Measurements from ENCODE around the gene GAB4. TPM values are rescaled to one million over a fixed set of nuclear protein-coding genes. Genes with fewer than 3 reads are reported as not detected.
A peak's percentile ranks its signal among the peaks of the same experiment; 100 is the strongest.
"Not testable (repeated sequence)": the region's sequence is repeated elsewhere in the genome, so short reads cannot be mapped to it uniquely, and the experiment has no call there.

GAB4 gene
- not detected in 2 replicates for total RNA-seq (2014; rRNA removed; shearing (Covaris generic))
- polyA plus RNA-seq (2015; cell fraction: cytosol; rRNA removed), result not detected in 2 replicates
- not detected in 2 replicates for polyA plus RNA-seq (2015; cell fraction: nucleus; rRNA removed)

- no peak for DNase-seq (ENCODE audit: low read depth, low spot score)
- in situ Hi-C loops (cut with HindIII; ENCODE audit: low pct_unique_long_range_greater_than_20kb, low sequenced_read_pairs), result no loop called here
Measured at GRCh38 chr22:17007852-17008731, at the start of gene GAB4. TSS of gene GAB4 (minus strand) at chr22:17008222. CDS start at chr22:17008114, 108 bp downstream.

GRCh38 chr22:17056807-17057206 lies 48.8 kb upstream of the GAB4 start:
- DNase-seq (ENCODE audit: low read depth, low spot score), result no peak
- in situ Hi-C loops (cut with HindIII; ENCODE audit: low pct_unique_long_range_greater_than_20kb, low sequenced_read_pairs), result no loop called here

- DNase-seq (ENCODE audit: low read depth, low spot score), result no peak
- in situ Hi-C loops (cut with HindIII; ENCODE audit: low pct_unique_long_range_greater_than_20kb, low sequenced_read_pairs), result no loop called here
Measured at GRCh38 chr22:17056058-17056457, 48.0 kb upstream of the GAB4 start.

GRCh38 chr22:17047656-17048055 lies 39.6 kb upstream of the GAB4 start:
- in situ Hi-C loops (cut with HindIII; ENCODE audit: low pct_unique_long_range_greater_than_20kb, low sequenced_read_pairs), result no loop called here
- no peak for DNase-seq (ENCODE audit: low read depth, low spot score)

- DNase-seq (ENCODE audit: low read depth, low spot score), result no peak
- in situ Hi-C loops (cut with HindIII; ENCODE audit: low pct_unique_long_range_greater_than_20kb, low sequenced_read_pairs), result no loop called here
Measured at GRCh38 chr22:17046566-17047348, 38.7 kb upstream of the GAB4 start.

DNA sequence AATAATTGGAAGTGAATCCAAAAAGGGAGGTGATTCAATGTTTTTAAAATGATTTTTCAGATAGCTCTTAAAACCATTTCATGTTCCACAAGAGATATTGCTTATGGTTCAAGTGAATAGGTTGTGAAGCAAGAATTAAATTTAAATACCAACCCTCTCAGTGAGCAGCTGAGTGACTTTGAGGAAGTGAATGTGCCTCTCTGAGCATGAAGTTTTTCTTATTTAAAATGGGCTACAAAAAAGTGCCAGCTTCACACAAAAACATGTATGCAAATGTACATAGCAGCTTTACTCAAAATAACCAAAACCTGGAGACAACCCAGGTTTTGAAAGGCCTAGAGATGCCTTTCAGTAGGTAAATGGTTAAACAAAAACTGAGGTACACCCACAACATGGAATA lies 35.5 kb upstream of the GAB4 start:
- in situ Hi-C loops (cut with HindIII; ENCODE audit: low pct_unique_long_range_greater_than_20kb, low sequenced_read_pairs), result no loop called here
- no peak for DNase-seq (ENCODE audit: low read depth, low spot score)

DNA sequence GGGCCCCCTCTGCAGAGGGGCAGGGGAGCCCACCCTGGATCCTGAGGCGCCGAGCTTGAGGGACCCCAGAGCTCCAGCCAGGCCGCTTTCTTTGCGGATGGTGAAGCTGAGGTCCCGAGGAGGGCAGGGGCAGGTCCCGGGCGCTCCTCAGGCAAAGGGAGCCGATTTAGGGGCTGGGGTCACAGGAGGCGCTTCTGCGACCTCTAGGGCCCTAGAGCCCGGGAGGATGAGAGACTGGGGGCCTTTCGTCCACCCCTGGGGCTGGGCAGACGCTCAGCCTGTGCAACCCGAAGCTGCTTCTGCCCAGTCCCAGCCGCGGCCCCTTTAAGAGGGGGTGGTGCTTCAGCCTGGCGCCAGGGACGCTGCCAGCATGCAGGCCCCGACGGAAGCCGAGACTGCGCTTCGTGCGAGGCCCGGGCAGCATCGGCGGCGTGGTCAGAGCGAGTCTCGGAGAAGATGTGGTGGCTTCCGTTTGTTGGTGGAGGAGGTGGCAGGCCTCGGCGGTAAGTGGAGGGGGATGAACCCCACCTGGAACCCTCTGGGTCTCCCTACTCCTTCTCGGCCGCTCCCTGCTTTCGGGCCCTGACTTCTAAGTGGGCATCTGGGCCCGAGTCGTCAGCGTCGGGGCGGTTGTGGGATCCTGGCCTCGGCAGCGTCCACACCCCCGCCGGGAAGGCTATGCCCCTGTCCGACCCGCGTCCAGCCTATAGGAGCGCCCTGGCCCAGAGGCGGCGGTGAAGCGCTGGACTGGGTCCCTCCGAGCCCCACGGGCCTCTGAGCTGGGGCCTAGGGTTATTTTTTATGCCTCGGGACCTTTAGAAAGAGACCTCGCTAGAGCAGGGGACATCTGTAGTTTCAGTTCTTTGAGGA lies 29.1 kb upstream of the GAB4 start:
- in situ Hi-C loops (cut with HindIII; ENCODE audit: low pct_unique_long_range_greater_than_20kb, low sequenced_read_pairs), result not testable (repeated sequence)
- peak; percentile 49 for DNase-seq (ENCODE audit: low read depth, low spot score)

DNA sequence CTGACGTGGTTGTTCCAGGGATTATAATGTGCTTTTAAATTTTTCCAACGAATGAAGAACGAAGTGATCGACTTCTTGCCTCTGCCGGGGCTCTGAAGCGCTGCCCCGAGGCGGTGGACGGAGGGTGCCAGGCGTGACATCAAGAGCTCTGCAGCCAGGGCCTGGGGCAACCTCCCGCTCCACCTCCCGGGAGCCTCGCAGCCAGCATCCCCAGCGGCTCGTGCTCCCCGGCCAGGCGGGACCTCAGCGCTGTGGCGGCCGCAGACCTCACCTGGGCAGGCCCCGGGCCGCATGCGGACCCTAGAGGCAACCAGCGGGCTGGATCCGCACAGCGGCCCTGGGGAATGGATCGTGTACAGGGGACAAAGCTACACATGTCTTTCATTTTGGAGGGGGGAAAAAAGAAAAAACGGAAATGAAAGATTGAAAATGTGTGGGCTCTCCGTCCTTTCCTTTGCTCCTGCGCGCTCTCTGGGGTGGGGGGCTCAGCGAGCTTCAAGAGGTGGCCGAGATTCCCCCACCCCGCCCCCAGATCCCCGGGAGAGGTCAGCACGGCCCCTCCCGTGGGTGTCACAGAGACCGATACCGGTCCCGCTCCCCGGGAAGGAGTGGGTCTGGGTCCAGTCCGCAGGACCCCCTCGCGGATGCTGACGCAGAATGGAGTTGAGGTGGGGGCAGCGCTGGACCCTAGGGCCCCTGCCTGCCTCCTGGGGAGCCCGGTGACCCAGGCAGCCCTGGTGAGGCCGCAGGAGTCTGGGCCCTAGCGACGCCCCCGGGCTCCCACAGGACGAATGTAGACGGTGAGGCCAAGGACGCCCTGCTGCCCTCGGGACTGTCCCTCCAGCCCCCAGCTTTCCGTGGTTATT lies 28.2 kb upstream of the GAB4 start:
- DNase-seq (ENCODE audit: low read depth, low spot score), result peak; percentile 42
- in situ Hi-C loops (cut with HindIII; ENCODE audit: low pct_unique_long_range_greater_than_20kb, low sequenced_read_pairs), result not testable (repeated sequence)

DNA sequence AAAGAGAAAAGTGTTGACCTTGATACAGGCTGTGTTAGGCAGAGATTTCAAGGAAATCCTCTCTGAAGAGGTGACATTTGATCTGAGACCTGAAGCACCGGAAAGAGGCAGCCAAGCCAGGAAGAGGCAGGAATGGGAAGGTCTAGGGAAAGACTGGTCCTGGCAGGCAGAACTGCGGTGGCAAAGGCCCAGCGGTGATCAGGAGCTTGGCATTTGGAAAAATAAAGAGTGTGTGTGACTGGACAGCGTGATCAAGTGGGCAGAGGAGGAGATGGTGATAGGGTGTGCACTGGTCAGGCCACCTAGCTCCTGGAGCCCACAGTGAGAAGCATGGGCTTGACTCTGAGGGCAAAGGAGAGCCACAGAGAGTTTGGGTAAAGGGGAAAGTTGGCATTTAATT lies 27.2 kb upstream of the GAB4 start:
- in situ Hi-C loops (cut with HindIII; ENCODE audit: low pct_unique_long_range_greater_than_20kb, low sequenced_read_pairs), result no loop called here
- DNase-seq (ENCODE audit: low read depth, low spot score), result peak; percentile 92

DNA sequence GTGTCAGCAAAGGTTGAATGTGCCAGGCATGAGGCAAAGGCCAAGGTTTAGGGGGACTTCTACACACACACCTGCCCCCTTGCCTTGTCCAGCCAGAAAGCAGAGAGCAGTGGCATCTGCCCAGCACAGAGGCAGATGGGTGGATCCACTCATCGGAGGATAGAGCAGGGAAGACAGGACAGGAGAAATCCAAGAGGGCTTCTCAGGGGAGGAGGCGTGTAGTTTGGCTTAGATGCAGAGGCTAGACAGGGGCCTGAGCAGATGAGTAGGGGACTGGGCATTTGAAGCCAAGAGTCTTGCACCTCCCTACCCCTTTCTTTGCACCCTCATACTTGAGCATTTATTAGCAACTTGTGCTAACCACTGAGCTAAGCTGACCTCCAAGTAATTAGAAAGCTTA lies 26.5 kb upstream of the GAB4 start:
- DNase-seq (ENCODE audit: low read depth, low spot score); in situ Hi-C loops (cut with HindIII; ENCODE audit: low pct_unique_long_range_greater_than_20kb, low sequenced_read_pairs): not testable (repeated sequence)

DNA sequence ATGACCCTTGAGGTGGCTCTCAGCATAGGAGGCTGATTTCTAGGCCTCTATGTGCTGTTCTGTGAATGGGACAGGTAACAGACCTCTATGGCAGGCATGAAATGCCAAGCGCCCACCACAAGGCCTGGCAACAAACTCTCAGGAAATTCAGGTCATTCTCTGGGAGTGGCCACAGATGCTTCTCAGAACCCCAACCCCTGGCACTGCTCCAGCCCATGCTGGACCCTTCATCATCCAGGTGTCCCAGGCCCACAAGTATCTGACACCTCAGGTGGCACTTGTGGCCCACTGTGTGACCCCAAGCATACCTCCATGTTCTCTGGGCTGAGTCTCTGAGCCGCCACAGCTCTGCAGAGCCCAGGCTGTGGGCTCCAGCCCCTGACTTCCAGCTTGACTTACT lies 24.3 kb upstream of the GAB4 start:
- DNase-seq (ENCODE audit: low read depth, low spot score); in situ Hi-C loops (cut with HindIII; ENCODE audit: low pct_unique_long_range_greater_than_20kb, low sequenced_read_pairs): not testable (repeated sequence)

DNA sequence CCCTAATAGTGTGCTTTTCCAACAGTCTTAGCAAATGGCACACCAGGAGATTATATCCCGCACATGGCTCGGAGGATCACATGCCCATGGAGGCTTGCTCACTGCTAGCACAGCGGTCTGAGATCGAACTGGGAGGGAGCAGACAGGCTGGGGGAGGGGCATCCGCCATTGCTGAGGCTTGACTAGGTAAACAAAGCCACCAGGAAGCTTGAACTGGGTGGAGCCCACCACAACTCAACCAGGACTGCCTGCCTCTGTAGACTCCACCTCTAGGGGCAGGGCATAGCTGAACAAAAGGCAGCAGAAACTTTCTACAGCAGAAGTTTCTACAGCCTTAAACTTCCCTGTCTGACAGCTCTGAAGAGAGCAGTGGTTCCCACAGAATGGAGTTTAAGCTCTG lies 16.4 kb upstream of the GAB4 start:
- in situ Hi-C loops (cut with HindIII; ENCODE audit: low pct_unique_long_range_greater_than_20kb, low sequenced_read_pairs); DNase-seq (ENCODE audit: low read depth, low spot score): not testable (repeated sequence)

DNA sequence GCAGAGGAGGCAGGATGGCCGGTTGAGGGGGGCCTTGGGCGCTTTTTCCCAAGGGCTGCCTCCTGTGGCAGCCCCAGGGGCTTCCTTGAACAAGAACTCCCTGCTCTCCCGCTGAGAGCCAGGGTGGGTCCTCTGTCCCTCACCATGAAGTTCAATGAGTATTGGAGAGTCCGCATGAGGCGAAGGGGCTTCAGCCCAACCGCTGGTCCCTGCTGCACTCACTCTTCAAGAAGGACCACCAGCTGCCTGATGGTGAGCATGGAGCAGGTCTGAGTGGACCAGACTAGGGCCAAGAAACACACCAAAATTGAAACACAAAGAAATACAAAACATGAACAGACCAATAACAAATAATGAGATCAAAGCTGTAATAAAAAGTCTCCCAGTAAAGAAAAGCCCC lies 7.5 kb upstream of the GAB4 start:
- in situ Hi-C loops (cut with HindIII; ENCODE audit: low pct_unique_long_range_greater_than_20kb, low sequenced_read_pairs); DNase-seq (ENCODE audit: low read depth, low spot score): not testable (repeated sequence)

GRCh38 chr22:17014101-17014440 lies 6.0 kb upstream of the GAB4 start:
- peak; percentile 93 for DNase-seq (ENCODE audit: low read depth, low spot score)
- in situ Hi-C loops (cut with HindIII; ENCODE audit: low pct_unique_long_range_greater_than_20kb, low sequenced_read_pairs), result not testable (repeated sequence)

DNA sequence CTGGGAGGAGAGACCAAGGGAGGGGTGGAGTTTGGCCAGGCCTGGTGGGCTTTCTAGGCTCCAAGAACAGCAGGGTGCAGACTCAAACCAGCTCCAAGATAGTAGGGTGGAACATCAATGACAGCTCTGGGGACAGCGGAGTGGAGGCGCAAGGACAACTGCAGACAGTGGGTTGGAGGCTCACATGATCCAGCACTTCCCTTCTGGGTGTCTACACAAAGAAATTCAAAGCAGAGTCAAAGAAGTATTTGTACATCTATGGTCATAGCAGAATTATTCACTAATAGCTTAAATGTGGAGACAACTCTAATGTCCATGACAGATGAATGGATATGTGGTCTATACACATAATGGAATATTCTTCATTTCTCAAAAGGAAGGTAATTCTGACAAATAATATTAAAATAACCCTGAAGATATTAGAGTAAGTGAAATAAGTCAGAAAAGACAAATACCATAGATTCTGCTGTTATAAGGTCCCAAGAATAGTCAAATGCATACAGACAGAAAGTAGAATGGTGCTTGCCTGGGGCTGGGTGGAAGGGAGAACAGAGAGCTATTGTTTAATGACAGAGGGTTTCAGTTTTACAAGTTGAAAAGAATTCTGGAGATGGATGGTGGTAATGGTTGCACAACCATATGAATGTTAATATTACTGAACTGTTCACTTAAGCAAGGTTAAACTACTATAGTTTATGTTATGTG lies 5.5 kb upstream of the GAB4 start:
- in situ Hi-C loops (cut with HindIII; ENCODE audit: low pct_unique_long_range_greater_than_20kb, low sequenced_read_pairs), result no loop called here
- peak; percentile 94 for DNase-seq (ENCODE audit: low read depth, low spot score)

- in situ Hi-C loops (cut with HindIII; ENCODE audit: low pct_unique_long_range_greater_than_20kb, low sequenced_read_pairs), result no loop called here
Measured at GRCh38 chr22:17012267-17012666, 4.2 kb upstream of the GAB4 start.

More at GRCh38 chr22:17012267-17012666, 4.2 kb upstream of the GAB4 start:
- no peak for DNase-seq (ENCODE audit: low read depth, low spot score)

Measured in SK-MEL-5 (cell line).